ENCODE data around the gene GPR27. TPM values are rescaled to one million over a fixed set of nuclear protein-coding genes. Genes with fewer than 3 reads are reported as not detected.

The GPR27 gene
- total RNA-seq, 1 donor, result not detected

DNA sequence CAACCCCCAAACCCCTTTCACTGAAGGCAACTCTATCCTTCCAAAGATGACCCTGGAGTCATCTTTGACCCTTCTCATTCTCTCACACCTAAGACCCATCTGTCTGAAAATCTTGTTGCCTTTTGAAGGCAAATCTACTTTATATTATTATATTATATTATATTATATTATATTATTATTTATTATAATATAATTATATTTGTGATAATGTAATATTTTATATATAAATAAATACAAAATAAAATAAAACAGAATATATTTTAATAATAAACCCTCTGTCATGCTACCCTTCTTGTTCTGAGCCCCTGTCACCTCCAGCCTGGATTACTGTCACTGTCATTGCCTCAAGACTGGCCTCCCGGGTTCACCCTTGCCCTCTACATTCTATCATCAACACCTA lies 36.3 kb downstream of the GPR27 start:
- no peak overlapping the region for H3K4me3 ChIP-seq (ENCODE audit: low read depth, low read length)
- no peak for DNase-seq (ENCODE audit: low read depth)
- TF ChIP-seq, protein P1, sequence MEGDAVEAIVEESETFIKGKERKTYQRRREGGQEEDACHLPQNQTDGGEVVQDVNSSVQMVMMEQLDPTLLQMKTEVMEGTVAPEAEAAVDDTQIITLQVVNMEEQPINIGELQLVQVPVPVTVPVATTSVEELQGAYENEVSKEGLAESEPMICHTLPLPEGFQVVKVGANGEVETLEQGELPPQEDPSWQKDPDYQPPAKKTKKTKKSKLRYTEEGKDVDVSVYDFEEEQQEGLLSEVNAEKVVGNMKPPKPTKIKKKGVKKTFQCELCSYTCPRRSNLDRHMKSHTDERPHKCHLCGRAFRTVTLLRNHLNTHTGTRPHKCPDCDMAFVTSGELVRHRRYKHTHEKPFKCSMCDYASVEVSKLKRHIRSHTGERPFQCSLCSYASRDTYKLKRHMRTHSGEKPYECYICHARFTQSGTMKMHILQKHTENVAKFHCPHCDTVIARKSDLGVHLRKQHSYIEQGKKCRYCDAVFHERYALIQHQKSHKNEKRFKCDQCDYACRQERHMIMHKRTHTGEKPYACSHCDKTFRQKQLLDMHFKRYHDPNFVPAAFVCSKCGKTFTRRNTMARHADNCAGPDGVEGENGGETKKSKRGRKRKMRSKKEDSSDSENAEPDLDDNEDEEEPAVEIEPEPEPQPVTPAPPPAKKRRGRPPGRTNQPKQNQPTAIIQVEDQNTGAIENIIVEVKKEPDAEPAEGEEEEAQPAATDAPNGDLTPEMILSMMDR (IDR thresholded peaks at IDR 0.05; ENCODE audit: insufficient read depth, low read length), result no peak

DNA sequence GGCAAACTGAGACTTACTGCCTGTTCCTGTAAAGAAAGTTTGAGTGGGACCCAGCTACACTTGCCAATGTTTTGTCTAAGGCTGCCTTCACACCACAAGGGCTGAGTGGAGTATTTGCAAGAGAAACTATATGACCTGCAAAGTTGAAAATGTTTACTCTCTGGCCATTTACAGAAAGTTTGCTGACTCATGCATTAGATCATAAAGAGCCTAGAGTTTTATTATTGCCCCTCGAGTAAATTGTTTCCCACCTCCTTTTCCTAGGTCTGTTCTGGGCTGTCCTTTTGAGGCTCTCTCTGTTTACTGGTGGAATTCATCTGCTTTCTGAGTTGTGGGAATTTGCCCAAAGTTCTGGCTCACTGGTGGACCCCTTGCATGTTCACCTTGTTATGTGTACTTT lies 38.0 kb downstream of the GPR27 start:
- TF ChIP-seq, protein P1 (IDR thresholded peaks at IDR 0.05; ENCODE audit: insufficient read depth, low read length), result no peak
- H3K4me3 ChIP-seq (ENCODE audit: low read depth, low read length), result no peak overlapping the region
- DNase-seq (ENCODE audit: low read depth), result no peak

DNA sequence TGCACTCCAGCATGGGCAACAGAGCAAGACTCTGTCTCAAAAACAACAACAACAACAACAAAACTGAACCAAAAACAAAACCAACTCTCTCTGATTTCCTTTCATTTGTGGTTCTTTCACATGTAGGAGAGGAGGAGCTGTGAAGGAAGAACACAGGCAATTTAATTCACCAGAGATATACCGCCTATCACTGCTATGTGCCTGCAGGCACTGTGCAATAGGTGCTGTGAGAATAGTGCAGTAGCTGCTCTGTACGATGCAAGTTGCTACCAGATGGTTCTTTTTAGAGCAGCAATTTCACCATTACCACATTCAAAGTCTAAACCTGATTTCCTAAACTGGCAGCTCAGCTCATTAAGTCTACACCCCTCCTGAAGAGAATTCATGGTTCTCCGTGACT lies 42.6 kb downstream of the GPR27 start:
- H3K4me3 ChIP-seq (ENCODE audit: low read depth, low read length), result no peak overlapping the region
- TF ChIP-seq, protein P1 (IDR thresholded peaks at IDR 0.05; ENCODE audit: insufficient read depth, low read length), result no peak
- no peak for DNase-seq (ENCODE audit: low read depth)

DNA sequence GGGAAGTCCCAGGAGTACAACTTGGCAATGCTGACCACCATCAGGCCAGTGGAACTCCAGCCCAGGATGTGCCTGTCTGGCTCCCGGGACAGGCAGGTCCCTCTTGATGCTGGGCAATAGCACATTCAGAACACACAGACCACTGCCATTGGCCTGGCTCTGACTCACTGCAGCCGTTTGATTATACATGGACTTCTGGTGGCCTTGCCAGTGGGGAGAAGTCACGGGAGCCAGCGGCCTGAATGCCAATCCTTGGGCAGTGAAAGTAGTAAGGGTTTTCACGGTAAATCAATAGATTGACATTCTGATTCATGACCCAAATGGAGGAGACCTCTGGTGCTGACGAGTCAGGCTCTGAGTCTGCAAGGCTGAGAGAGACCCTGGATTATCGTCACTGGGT lies 43.8 kb downstream of the GPR27 start:
- no peak overlapping the region for H3K4me3 ChIP-seq (ENCODE audit: low read depth, low read length)
- DNase-seq (ENCODE audit: low read depth), result no peak
- TF ChIP-seq, protein P1 (IDR thresholded peaks at IDR 0.05; ENCODE audit: insufficient read depth, low read length), result no peak

DNA sequence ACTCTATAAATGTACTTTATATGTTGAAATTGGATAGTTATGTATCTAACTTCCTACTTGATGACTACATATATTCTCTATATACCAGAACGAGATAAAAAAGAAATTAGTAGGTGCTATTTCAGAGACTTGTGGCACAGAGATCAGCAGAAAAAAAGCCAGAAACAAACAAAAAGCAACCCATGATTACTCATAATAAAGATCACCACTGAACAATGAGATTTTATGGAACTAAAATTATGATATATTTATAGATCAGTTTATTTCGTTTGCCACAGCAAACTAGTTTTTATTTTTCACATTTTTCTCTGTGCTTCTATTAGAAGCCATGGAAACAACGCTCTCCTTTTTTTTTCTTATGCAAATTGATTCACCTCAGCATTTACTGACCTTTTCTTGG lies 46.4 kb downstream of the GPR27 start:
- DNase-seq (ENCODE audit: low read depth), result no peak
- no peak overlapping the region for H3K4me3 ChIP-seq (ENCODE audit: low read depth, low read length)
- TF ChIP-seq, protein P1 (IDR thresholded peaks at IDR 0.05; ENCODE audit: insufficient read depth, low read length), result no peak

DNA sequence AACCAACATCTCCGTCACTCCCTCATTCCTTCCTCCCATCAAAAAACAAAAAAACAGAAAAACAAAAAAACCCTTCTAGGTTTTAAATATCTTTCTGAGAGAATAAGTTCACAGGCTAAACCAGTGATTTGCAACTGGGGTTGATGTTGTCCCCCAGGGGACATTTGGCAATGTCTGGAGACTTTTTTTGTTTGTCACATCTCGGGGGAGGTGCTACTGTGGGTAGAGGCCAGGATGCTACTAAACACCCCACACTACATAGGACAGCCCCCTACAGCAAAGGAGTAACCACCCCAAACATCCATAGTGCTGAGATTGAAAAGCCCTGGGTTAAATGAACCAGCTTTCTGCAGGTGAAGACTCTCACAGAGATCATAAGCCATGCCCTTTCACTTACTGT lies 48.3 kb downstream of the GPR27 start:
- DNase-seq (ENCODE audit: low read depth), result no peak
- TF ChIP-seq, protein P1 (IDR thresholded peaks at IDR 0.05; ENCODE audit: insufficient read depth, low read length), result no peak
- H3K4me3 ChIP-seq (ENCODE audit: low read depth, low read length), result no peak overlapping the region

DNA sequence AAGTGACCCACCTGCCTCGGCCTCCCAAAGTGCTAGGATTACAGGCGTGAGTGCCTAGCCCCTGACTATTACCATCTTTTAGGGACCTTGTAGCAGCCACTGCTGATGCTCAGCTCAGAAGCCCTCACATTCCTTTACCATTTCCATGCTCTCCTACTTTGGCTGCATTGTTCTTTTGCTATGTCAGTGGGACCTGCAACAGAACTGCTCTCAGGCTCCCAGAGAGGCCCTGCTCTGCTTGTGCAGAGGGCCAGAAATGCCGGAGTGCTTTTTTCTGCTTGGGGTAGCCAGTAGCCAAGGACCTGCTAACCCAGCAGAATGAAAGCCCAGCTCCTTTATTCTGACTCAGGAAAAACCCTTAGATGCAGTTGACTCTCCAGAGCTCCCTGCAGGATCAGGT lies 49.6 kb downstream of the GPR27 start:
- no peak for DNase-seq (ENCODE audit: low read depth)
- H3K4me3 ChIP-seq (ENCODE audit: low read depth, low read length), result no peak overlapping the region
- TF ChIP-seq, protein P1 (IDR thresholded peaks at IDR 0.05; ENCODE audit: insufficient read depth, low read length), result no peak

Measured in fibroblast of the aortic adventitia (primary cell).